KOPT-K1 (cell line): ENCODE data around the gene MGAT4D.
"Not testable (repeated sequence)": the region's sequence is repeated elsewhere in the genome, so short reads cannot be mapped to it uniquely, and the experiment has no call there.

ENCODE experiments used
- H3K27ac ChIP-seq: fragments of 200-600 bp; sonication (generic); 2 replicates; pipeline ENCODE4 v1.5.1; 2016; ENCODE audit warnings: antibody characterized with exemption, mild to moderate bottlenecking, low read depth, low read length; ENCODE audit not compliant: poor library complexity, severe bottlenecking
- H3K36me3 ChIP-seq: fragments of 200-600 bp; sonication (generic); 2 replicates; pipeline ENCODE4 v1.5.1; 2017; ENCODE audit warnings: antibody characterized with exemption, mild to moderate bottlenecking, low read length, moderate library complexity; ENCODE audit not compliant: insufficient read depth
- H3K9me3 ChIP-seq: fragments of 200-600 bp; sonication (generic); 2 replicates; pipeline ENCODE4 v1.5.1; 2017; ENCODE audit warnings: antibody characterized with exemption, low read length, mild to moderate bottlenecking; ENCODE audit not compliant: insufficient read depth, poor library complexity, severe bottlenecking

Gene MGAT4D

DNA sequence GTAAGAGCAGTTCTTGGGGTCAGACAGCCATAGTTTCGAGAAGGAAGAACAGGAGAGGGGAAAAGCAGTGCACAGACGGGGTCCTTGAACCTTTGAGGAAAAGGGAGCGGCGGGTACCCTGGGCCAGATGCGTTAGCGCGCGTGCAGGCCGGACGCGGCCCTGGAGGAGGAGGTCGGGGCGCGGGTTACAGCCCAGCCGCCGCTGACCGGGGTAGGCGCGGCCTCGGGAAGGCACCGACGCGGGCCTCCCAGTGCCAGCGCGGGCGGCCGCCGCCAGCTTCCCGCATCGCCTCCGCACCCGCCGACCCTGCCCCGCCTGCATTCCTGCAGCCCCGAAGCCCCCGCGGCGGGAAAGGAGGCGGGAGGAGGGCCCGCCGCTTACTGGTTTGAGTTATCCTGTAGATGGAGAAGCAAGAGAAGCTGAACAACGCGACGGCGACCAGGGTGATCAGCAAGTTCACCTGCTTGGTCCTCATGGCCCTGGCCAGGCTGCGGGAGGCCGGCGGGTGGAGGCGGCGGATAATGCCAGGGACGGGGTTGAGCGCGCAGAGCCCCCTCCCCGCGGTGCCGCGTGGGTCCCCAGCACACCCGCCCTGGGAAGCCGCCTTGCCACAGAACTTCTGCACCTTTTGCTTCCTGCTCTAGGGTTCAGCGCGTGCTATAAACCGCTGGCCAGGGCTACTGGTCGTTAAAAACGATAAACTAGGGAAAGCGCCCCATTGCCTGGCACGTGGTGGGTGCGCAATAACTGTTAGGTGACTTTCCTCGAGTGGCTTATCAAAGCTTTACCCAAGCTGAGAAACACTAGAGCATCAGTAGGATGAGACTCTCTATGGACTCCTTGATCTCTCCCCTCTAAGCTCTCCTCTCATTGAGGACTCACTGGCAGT is at the start of gene MGAT4D:
MGAT4D (minus strand) TSS at position 547 of the 890 bp plus-strand sequence; CDS start at position 476, 71 bp downstream.
- no peak within 1 kb of the TSS for H3K27ac ChIP-seq
- H3K9me3 ChIP-seq: no peaks in the 10 kb centered on the region
- H3K36me3 ChIP-seq: no peaks in the 10 kb centered on the region

DNA sequence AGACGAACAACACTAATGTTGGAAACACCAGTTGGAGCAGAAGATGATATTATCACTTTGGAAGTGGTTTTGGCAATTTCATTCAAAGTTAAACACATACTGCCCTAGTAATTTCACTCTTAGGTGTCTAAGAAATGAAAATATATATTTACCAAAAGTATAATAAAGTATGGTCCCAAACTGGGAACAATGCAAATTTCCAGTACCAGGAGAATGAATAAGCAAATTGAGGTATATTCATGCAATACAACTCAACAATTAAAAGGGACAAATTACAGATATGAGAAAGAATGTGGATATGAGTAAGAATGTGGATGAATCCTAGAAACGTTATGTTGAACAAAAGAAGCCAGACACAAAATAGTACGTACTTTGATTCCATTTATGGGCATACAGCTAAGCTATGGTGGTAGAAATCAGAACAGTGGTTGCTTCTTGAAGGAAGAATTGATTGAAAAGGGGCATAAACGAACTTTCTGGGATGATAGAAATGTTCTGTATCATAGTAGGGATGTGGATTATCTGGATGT is 35.9 kb upstream of the MGAT4D start:
- peaks cover 38% of the 10 kb centered on the region for H3K36me3 ChIP-seq
- no peaks in the 10 kb centered on the region for H3K9me3 ChIP-seq

GRCh38 chr4:140529434-140529833 is 31.3 kb upstream of the MGAT4D start:
- peaks cover 39% of the 10 kb centered on the region for H3K36me3 ChIP-seq
- H3K27ac ChIP-seq: no peak overlapping the region
- no peaks in the 10 kb centered on the region for H3K9me3 ChIP-seq

More for the DNA sequence above, 35.9 kb upstream of the MGAT4D start:
- no peak overlapping the region for H3K27ac ChIP-seq

DNA sequence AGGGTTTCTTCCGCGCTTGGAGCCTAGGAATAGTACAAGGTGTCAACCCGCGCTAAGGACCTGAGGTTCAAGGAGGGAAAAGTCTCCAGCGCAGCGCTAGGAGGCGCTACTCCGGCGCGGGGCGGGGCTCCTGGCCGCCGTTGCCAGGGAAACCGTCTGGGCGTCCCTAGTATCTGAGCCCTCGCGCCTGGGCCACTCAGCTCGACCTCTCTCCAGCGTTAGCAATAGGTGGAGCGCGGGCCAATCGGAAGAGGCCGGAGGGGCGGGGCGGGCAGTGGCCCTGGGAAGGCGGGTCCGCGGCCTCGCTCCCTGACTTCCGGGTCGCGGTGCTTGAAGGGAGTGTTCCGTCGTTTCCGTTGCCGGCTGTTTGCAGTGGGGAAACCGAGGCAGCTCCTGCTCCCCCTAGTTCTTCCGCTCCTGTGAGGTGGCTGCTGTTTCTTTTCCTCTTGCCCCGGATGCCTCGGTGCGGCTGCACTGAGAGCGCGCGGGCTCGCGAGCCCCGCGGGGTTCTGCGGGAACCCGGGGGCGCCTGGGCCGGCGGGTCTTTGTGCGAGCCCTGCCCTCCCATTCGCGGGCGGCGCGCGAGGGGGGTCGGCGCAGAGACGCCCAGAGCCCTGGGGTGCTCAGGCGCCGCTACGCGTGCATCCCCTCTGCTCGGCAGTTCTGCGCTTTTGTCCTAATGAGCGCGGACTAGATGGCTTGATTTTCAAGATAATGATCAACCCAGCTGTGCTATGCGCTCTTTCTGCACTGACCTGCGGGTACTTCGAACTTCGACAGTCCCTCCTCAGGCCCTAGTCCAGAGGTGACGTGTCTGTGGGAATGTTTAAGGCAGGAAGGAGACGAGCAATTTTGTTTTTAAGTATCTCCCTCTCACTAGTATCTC is 26.0 kb upstream of the MGAT4D start, which contains the start of gene ELMOD2:
ELMOD2 (plus strand) TSS at position 312 of the 886 bp plus-strand sequence. CDS start 1,261 bp downstream, outside the sequence.
- Histone ChIP-seq H3K9me3 (no peaks in the 10 kb centered on the region), H3K36me3 (peaks cover 22% of the 10 kb centered on the region), H3K27ac (peak within 1 kb of the TSS; percentile 82)

- Histone ChIP-seq H3K36me3 (peaks cover 17% of the 10 kb centered on the region), H3K27ac (no peak overlapping the region), H3K9me3 (no peaks in the 10 kb centered on the region)
Observed at GRCh38 chr4:140523370-140523856, 25.3 kb upstream of the MGAT4D start.

- H3K27ac ChIP-seq: no peak overlapping the region
- no peaks in the 10 kb centered on the region for H3K9me3 ChIP-seq
- no peaks in the 10 kb centered on the region for H3K36me3 ChIP-seq
Observed at GRCh38 chr4:140515423-140515822, 17.3 kb upstream of the MGAT4D start.

DNA sequence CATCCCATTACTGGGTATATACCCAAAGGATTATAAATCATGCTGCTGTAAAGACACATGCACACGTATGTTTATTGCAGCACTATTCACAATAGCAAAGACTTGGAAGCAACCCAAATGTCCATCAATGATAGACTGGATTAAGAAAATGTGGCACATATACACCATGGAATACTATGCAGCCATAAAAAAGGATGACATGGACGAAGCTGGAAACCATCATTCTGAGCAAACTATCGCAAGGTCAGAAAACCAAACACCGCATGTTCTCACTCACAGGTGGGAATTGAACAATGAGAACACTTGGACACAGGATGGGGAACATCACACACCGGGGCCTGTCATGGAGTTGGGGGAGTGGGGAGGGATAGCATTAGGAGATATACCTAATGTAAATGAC is 15.7 kb upstream of the MGAT4D start:
- H3K9me3 ChIP-seq: not testable (repeated sequence)

DNA sequence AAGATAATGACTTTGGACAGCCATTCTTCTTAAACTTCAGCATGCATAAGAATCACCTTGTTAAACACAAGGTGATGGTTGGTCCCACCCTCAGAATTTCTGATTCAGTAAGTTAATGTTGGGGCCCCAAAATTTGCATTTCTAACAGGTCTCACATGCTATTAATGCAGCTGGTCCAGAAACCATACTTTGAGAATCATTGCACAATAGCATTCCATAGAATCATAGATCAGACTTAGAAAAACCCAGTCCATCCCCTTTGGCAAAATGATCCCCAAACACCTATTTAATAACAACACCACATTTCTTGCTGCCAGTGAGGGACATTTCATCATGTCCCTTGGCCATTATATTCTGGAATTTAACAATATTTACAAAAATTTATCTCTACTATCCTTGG is 6.2 kb upstream of the MGAT4D start:
- H3K9me3 ChIP-seq: no peaks in the 10 kb centered on the region
- no peaks in the 10 kb centered on the region for H3K36me3 ChIP-seq
- no peak overlapping the region for H3K27ac ChIP-seq

More for the DNA sequence above, 15.7 kb upstream of the MGAT4D start:
- H3K36me3 ChIP-seq, H3K27ac ChIP-seq: not testable (repeated sequence)

DNA sequence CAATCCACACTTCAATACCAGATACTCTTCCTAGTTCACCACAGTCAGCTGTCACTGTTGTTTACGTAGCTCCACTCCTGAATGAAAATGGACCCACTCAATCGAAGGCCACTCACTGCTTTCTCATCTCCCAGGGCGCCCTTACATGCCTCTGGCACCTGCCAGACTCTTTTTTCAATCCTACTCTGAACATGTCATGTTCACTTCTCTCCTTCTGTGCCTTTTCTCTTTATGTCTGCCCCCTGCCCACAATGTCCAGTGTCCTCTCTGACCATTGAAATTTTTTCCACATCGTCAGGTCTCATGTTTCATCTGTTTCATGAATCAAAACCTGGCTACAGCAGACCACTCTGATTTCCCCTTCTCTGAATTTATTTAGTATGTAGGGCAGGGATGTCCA is 1.3 kb upstream of the MGAT4D start:
- Histone ChIP-seq H3K36me3 (no peaks in the 10 kb centered on the region), H3K9me3 (no peaks in the 10 kb centered on the region), H3K27ac (no peak overlapping the region)

GRCh38 chr4:140497405-140497746 is 717 bp downstream of the MGAT4D start:
- H3K27ac ChIP-seq: no peak overlapping the region
- no peaks in the 10 kb centered on the region for H3K36me3 ChIP-seq
- H3K9me3 ChIP-seq: no peaks in the 10 kb centered on the region

- no peaks in the 10 kb centered on the region for H3K36me3 ChIP-seq
- no peak overlapping the region for H3K27ac ChIP-seq
- peaks cover 13% of the 10 kb centered on the region for H3K9me3 ChIP-seq
Observed at GRCh38 chr4:140485939-140486338, 12.2 kb downstream of the MGAT4D start.

GRCh38 chr4:140483445-140483844 is 14.6 kb downstream of the MGAT4D start:
- no peaks in the 10 kb centered on the region for H3K36me3 ChIP-seq
- peaks cover 13% of the 10 kb centered on the region for H3K9me3 ChIP-seq
- H3K27ac ChIP-seq: no peak overlapping the region

DNA sequence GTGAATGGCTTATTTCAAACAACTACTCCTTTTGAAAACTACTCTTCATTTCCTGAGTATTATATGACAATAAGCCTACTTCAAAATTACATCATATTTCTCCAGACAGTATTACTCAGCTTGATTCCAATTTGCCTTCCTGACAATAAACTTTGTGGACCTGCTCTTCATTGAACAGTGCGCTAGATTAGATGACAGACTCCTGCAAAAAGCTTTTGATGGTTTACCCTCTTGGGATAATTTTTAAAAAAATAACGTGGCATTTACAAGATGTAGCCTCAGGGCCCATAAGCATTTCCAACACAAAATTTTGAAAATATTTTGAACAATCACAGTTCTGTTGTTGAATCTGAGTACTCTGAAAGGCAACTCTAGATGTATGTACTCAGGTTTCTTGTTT is 25.9 kb downstream of the MGAT4D start:
- no peak overlapping the region for H3K27ac ChIP-seq
- H3K36me3 ChIP-seq: no peaks in the 10 kb centered on the region

DNA sequence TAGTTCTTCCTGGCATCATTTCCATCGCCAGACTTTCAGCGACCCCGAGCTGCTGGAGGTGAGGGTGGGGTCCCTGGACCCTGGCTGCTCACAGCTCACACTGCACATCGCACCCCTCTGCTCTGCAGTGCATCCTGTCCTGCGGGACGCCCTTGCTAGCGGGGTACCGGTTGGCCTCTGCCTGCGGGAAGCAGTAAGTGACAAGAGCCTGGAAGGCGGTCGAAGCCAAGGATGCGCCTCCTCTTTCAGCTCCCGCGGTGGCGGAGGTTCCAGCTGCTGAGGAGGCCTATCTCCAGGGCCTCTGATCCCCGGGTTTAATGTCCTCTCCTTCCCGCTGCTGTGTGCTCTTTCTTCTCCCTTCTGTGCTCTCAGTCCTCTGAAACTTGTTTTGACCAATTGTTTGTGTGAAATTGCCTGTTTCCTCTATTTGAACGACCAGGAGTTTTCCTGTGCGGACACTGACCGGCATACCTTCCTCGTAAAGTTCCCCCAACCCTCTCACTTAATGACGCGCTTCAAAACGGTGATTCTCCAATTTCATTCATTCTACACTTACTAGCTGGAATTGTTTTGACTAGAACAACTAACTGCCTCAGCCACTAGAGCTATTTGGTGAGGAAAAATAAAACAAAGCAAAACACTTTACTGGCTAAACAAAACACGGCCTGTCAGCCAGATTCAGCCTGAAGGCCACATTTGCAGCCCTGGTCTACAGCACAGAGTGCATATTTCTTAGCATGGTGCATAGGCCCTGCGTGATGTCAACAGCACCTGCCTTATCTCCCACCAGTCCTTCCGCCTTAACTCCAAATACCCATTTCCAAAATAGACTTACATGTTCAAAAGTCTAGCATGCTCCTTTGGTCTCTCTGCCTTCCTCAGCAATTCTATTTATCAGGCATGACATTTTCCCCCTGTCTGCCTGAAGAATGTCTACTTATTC is 28.0 kb downstream of the MGAT4D start:
- Histone ChIP-seq H3K27ac (no peak overlapping the region), H3K9me3 (no peaks in the 10 kb centered on the region), H3K36me3 (no peaks in the 10 kb centered on the region)

More for the DNA sequence above, 25.9 kb downstream of the MGAT4D start:
- no peaks in the 10 kb centered on the region for H3K9me3 ChIP-seq
